HG03521 (cell line): Measurements from ENCODE around the gene PITPNM1.

Experiments
- ATAC-seq: cut with Tn5 transposase; IDR thresholded peaks from one replicate; pipeline ENCODE4 v1.9.1; 2021; ENCODE audit warnings: mild to moderate bottlenecking, moderate library complexity; ENCODE audit not compliant: unreplicated experiment

Gene PITPNM1

GRCh38 chr11:67504005-67504949 lies 886 bp downstream of the PITPNM1 start:
- ATAC-seq, result no peak

GRCh38 chr11:67503119-67504004 lies 1.8 kb downstream of the PITPNM1 start:
- no peak for ATAC-seq

DNA sequence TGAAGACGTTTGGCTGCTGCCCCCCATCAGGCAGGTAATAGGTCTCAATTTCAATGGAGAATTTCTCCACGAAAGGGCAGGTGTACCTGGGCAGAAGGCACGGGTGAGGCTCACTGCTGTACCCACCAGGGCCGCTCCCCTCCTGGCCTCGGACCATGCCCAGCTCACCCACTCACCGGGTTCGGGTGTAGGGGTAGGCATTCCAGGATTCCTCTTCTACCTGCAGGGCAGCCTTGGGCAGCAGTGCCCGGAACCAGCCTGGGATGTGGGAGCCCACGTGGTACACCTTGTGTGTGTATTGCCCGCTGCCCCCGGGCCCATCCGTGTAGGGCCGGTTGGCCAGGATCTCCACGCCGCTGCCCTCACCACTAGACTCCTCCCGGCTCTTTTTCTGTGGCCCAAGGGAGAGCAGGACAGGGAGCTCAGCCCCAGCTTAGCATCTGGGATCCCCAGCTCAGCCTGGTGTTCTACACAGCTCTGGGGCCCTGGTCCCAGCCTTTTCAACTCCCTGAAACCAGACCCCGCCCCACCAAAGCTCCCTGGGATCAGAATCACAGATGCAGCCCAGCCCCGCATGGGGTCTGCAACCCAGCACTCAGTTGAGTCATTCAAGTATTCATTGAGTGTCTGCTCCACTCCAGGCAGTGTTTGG lies 2.7 kb downstream of the PITPNM1 start:
- ATAC-seq, result no peak

DNA sequence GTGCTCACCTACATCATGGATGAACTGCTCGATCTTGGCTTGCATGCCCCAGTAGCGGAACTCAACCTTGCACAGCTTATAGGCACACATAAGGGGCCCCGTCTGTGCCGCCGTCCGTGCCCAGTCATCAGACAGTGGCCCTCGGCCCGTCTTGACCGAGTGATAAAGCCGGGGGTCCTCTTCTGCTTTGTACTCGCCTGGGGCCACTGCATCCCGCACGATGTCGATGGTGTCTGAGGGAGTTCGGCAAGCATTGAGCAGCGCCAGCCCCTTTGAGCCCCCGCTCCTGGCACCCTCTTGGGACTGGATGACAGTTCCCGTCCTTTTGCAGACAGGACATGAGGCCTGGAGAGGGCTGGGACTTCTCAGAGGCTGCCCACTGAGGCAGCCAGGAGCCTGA lies 3.3 kb downstream of the PITPNM1 start:
- no peak for ATAC-seq

DNA sequence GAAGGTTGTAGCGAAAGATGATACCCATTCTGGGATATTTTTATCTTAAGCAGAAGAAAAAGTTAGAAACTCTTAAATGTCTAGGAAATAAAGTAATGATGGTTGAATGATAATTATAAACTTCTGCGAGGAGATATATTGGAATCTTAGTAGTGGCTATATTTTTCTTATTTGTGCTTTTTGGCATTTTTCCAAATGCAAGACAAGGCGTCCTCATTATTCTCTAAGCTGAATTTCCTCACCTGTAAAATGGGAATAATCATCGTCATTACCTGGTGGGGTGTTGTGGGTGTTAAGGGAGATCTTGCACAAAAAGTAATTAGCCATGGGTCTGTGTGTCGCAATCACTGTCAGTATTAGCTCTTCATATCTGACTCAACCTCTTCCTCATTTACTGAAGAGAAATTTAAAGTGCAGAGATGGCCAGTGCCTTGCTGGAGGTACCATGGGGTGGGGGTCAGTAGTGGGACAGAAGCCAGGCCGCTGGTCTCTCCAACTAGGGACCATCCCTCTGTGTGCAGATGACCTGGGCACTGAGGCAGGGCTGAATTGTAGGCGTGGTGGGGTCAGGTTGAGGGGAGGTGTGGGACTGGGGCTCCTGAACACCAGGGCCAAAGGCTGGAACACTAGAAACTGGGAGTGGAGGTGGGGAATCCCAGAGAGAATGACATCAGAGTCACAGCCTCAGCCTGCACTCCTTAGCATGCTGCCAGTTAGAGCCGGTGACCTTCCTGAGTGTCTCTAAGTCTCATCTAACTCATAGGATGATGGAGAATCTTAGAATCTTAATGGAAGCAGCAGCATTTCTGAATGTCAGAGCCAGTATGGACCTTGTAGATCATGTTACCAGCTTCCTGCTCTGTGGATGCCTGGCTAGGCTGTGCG lies 4.1 kb downstream of the PITPNM1 start:
- ATAC-seq, result no peak

DNA sequence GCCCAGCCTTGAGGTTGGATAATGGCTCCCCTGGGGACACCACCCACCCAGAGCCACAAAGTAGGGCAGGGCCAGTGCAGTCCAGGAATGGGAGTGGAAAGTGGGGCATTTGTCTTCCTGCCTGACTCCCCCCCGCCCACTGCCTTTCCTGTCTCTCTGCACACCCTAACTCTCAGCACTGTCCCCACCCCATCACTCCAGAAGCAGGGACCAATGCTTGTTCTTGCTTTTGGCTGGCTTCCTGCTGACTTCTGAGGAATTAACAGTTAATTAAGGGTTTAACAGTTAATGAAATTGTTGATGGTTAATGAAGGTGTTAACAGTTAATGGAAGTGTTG lies 4.7 kb downstream of the PITPNM1 start:
- no peak for ATAC-seq

DNA sequence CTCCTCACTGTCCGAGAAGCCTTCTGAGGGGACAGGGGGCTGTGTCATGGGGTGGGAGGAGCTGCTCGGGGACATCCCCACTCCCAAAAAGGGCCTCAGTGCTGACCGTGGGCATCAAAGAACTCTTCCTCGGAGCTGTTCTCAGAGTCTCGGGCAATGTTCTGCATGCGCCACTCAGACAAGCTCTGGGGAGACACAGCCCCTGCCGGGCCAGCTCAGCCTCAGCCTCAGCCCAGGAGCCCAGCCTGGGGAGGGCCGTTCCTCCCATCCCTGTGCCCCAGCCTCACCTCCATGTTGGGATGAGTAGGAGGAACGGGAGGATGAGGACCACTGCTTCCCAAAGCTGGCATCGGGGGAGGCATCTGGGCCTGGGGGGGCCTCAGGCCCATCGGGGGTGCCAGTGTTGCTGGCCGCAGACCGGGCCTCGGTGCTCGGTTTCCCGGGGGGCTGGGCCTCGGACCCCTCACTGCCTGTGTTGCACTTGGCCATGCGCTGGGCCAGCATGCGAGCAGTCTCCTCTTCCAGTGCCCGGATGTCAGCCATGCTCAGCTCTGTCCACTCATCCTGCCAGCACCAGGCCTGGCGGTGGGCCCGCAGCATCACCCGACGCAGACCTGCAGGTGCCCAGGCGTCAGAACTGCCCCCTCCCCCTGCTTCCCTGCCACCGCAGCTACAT lies 5.2 kb downstream of the PITPNM1 start:
- ATAC-seq, result no peak

GRCh38 chr11:67498544-67498972 lies 6.6 kb downstream of the PITPNM1 start:
- no peak for ATAC-seq

GRCh38 chr11:67497656-67498291 lies 7.4 kb downstream of the PITPNM1 start:
- ATAC-seq, result no peak

DNA sequence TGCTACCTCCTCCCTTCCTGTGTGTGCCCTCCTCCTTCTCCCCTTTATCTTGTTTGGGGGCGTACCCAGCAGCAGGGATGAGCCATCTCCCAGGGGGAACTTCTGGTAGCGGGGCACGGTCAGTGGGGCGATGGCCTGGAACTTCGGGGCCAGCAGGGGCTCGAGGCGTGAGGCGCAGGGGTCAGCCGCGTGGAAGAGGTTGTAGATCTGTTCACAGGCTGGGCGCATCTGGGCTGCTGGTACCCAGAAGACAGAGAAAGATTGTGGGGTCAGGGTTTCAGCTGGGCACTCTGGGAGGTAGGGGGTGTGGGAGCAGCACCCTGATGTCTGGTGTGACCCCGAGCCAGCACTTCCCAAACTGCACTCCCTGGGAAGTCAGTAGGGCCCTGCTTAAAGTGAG lies 9.1 kb downstream of the PITPNM1 start:
- no peak for ATAC-seq

GRCh38 chr11:67495234-67496005 lies 9.7 kb downstream of the PITPNM1 start:
- ATAC-seq, result no peak

DNA sequence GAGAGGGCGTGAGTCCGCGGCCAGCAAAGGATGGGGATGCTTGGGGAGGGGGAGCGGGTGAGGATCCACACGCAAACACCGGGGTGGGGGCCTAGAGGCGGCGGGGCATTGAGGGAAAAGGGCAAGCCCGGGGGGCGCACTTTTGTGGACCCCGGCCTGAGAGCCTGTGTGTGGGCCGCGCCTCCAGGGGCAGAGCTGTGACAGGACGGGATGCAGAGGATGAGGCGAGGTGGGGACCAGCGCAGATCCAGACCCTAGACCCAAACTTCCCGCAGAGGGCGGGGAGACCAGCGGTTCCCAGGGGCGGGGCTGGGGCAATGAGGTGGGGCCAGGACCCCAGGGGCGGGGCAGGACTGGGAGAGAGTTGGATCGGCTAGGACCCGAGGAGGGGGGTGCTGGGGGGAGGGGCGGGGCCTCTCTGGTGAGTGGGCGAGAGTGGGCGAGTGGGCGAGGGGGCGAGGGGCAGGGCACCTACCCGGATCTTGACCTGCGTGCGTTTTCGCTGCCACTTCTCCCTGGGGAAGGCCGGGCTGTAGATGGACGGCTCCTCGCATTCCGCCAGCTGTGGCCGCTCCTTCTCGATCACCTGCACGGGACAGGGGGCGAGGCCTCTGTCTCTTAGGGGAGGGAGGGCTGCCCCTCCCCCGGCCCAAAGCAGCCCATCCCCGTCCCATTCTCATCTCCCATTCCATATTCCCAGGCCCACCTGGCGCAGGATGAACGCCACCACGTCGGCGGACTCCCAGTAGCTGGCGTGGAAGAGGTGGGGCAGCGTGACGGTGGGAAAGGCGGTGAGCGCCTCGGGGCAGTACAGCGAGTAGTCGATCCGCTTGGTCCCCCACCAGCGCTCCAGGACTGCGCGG lies 10.6 kb downstream of the PITPNM1 start:
- no peak for ATAC-seq

GRCh38 chr11:67493548-67494370 lies 11.4 kb downstream of the PITPNM1 start:
- no peak for ATAC-seq

DNA sequence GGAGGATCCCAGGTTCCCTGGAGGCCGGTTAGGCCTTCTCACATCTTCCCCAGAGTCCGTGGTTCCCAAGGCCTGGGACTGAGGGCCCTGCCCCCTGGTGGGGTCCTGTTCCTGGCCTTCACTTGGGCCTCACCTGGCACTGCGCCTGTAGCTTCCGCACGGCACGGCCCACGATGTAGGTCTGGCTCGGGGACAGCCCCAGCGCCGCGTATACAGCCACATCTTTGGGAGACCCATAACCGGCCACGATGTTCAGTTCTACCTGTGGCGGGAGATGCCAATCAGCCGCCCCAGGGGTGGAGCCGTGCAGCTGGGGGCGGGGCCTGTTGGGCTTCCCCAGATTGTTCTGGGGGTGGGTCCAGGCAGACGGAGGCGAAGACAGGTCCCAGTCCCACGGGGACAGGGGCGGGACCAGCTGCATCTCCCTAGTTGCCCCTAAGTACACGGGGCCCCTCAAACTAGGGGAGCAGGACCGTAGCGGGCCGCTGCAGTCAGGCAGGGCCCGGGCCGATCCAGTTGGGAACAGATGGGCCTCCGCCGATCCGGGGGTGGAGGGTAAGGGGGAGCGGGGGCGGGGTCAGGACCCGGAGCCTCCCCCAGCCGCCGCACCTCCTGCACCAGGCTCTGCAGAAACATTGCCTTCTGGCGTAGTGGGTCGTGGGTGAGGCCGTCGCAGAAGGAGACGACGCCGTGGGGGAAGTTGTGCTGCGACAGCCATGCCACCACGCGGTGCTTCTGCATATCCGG lies 12.2 kb downstream of the PITPNM1 start:
- ATAC-seq, result no peak

- ATAC-seq, result no peak
Measured at GRCh38 chr11:67492069-67492727, 13.0 kb downstream of the PITPNM1 start.
